ENCODE results near the gene PDLIM7. TPM values are rescaled to one million over a fixed set of nuclear protein-coding genes. Genes with fewer than 3 reads are reported as not detected.

PDLIM7 gene
- polyA plus RNA-seq, 1 donor from 2014 or later, result 21.0 TPM

GRCh38 chr5:177445052-177445916, 52.1 kb downstream of the PDLIM7 start:
- Histone ChIP-seq H3K9ac (ENCODE audit: low read length) (peak overlapping the region; percentile 91), H3K27me3 (ENCODE audit: insufficient read depth, low read depth, low read length) (no peaks in the 10 kb centered on the region), H3F3A (ENCODE audit: insufficient read depth, low read length, poor library complexity, severe bottlenecking) (no peaks in the 10 kb centered on the region), H3K27ac (ENCODE audit: low read length) (peak overlapping the region; percentile 88), H2AFZ (ENCODE audit: low read depth, low read length) (no peak overlapping the region), H3K9me3 (ENCODE audit: low read length) (no peaks in the 10 kb centered on the region), H3K4me3 (ENCODE audit: low read length) (peak overlapping the region; percentile 97), H3K9me2 (ENCODE audit: insufficient read depth, low read length) (no peaks in the 10 kb centered on the region), H4K20me1 (ENCODE audit: insufficient read depth) (no peaks in the 10 kb centered on the region), H3K4me2 (ENCODE audit: low read length) (peak overlapping the region; percentile 92), H3K79me2 (replicated peaks; ENCODE audit: insufficient read depth, low read length) (peaks cover 32% of the 10 kb centered on the region), H3K36me3 (ENCODE audit: insufficient read depth, low read length) (no peaks in the 10 kb centered on the region)
- TF ChIP-seq RAD21 (conservative IDR thresholded peaks at IDR 0.05) (no peak), POLR2AphosphoS5 (IDR thresholded peaks at IDR 0.05) (no peak), EZH2 (IDR thresholded peaks at IDR 0.05; ENCODE audit: borderline replicate concordance, insufficient read depth, low read length, poor library complexity, severe bottlenecking) (no peak), REST (IDR thresholded peaks at IDR 0.05; ENCODE audit: borderline replicate concordance) (no peak), SMC3 (conservative IDR thresholded peaks at IDR 0.05; ENCODE audit: poor library complexity) (no peak), EP300 (conservative IDR thresholded peaks at IDR 0.05; ENCODE audit: poor library complexity, severe bottlenecking) (no peak), TAF1 (IDR thresholded peaks at IDR 0.05; ENCODE audit: low read depth) (no peak)

GRCh38 chr5:177444106-177445051, 53.0 kb downstream of the PDLIM7 start:
- Histone ChIP-seq H3K79me2 (replicated peaks; ENCODE audit: insufficient read depth, low read length) (peaks cover 26% of the 10 kb centered on the region), H3F3A (ENCODE audit: insufficient read depth, low read length, poor library complexity, severe bottlenecking) (no peaks in the 10 kb centered on the region), H3K4me3 (ENCODE audit: low read length) (no peak overlapping the region), H3K27me3 (ENCODE audit: insufficient read depth, low read depth, low read length) (no peaks in the 10 kb centered on the region), H3K9me2 (ENCODE audit: insufficient read depth, low read length) (no peaks in the 10 kb centered on the region), H3K36me3 (ENCODE audit: insufficient read depth, low read length) (no peaks in the 10 kb centered on the region), H3K4me2 (ENCODE audit: low read length) (no peak overlapping the region), H3K9ac (ENCODE audit: low read length) (no peak overlapping the region), H2AFZ (ENCODE audit: low read depth, low read length) (no peak overlapping the region), H4K20me1 (ENCODE audit: insufficient read depth) (no peaks in the 10 kb centered on the region), H3K27ac (ENCODE audit: low read length) (no peak overlapping the region), H3K9me3 (ENCODE audit: low read length) (no peaks in the 10 kb centered on the region)
- no peak for TF ChIP-seq SMC3 (conservative IDR thresholded peaks at IDR 0.05; ENCODE audit: poor library complexity)
- TF ChIP-seq REST (IDR thresholded peaks at IDR 0.05; ENCODE audit: borderline replicate concordance), result no peak
- no peak for TF ChIP-seq TAF1 (IDR thresholded peaks at IDR 0.05; ENCODE audit: low read depth)
- no peak for TF ChIP-seq EZH2 (IDR thresholded peaks at IDR 0.05; ENCODE audit: borderline replicate concordance, insufficient read depth, low read length, poor library complexity, severe bottlenecking)
- TF ChIP-seq RAD21 (conservative IDR thresholded peaks at IDR 0.05), result no peak
- TF ChIP-seq CTCF (IDR thresholded peaks at IDR 0.05; ENCODE audit: poor library complexity, severe bottlenecking), result no peak
- no peak for TF ChIP-seq MXI1 (conservative IDR thresholded peaks at IDR 0.05; ENCODE audit: poor library complexity, severe bottlenecking)
- no peak for TF ChIP-seq POLR2AphosphoS5 (IDR thresholded peaks at IDR 0.05)
- TF ChIP-seq EP300 (conservative IDR thresholded peaks at IDR 0.05; ENCODE audit: poor library complexity, severe bottlenecking), result no peak

Measured in neural cell (in vitro differentiated cells).